ENCODE data around the gene ANK2. TPM values are rescaled to one million over a fixed set of nuclear protein-coding genes. Genes with fewer than 3 reads are reported as not detected.

ANK2 gene
- total RNA-seq, 1 donor from 2014 or later, result 77.8 TPM

DNA sequence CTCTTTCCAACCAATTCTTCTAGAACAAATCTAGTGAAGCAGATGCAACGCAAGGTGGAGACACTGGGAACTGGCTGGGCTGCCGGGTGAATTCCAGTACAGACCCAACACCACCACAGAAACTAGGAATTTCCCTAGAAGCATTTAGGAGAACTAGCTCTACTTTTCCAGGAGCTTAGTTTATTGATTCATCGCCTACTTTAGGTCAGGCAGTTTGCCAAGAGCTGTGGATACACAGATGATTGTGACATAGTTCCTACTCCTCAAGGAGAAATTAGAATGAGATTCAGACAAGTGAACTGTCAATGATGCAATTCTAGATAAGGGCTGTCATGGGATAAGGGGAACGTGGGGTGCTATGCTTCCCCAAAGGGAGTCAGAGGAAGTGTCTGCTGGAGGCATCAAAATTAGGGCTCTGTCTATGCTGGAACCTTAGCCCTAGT, 362.1 kb downstream of the ANK2 start:
- Histone ChIP-seq H3K4me2 (ENCODE audit: low read length) (peak overlapping the region; percentile 12), H3K36me3 (ENCODE audit: insufficient read depth, low read length) (no peaks in the 10 kb centered on the region), H2AFZ (ENCODE audit: low read depth, low read length) (no peak overlapping the region), H3K4me3 (ENCODE audit: insufficient read depth, low read depth, low read length) (no peak overlapping the region), H3K79me2 (ENCODE audit: insufficient read depth, low read length) (no peaks in the 10 kb centered on the region), H3K27me3 (ENCODE audit: insufficient read depth, low read length) (no peaks in the 10 kb centered on the region), H3K27ac (ENCODE audit: low read depth, low read length) (no peak overlapping the region), H4K20me1 (ENCODE audit: insufficient read depth, low read length) (no peaks in the 10 kb centered on the region), H3K9ac (ENCODE audit: low read length) (no peak overlapping the region), H3K4me1 (ENCODE audit: insufficient read depth, low read length) (no peaks in the 10 kb centered on the region), H3K9me3 (ENCODE audit: insufficient read depth, low read depth, low read length) (no peaks in the 10 kb centered on the region)
- H3K4me1 Mint-ChIP-seq (ENCODE audit: low read depth, unreplicated experiment), result peaks cover 11% of the 10 kb centered on the region
- peak; percentile 49 for FAIRE-seq
- H3K36me3 Mint-ChIP-seq (ENCODE audit: low read depth, unreplicated experiment), result peaks cover 2% of the 10 kb centered on the region
- DNase-seq (ENCODE audit: low read depth), result peak; percentile 96
- peak overlapping the region; percentile 59 for H3K27ac Mint-ChIP-seq (ENCODE audit: unreplicated experiment)
- TF ChIP-seq, protein P1, sequence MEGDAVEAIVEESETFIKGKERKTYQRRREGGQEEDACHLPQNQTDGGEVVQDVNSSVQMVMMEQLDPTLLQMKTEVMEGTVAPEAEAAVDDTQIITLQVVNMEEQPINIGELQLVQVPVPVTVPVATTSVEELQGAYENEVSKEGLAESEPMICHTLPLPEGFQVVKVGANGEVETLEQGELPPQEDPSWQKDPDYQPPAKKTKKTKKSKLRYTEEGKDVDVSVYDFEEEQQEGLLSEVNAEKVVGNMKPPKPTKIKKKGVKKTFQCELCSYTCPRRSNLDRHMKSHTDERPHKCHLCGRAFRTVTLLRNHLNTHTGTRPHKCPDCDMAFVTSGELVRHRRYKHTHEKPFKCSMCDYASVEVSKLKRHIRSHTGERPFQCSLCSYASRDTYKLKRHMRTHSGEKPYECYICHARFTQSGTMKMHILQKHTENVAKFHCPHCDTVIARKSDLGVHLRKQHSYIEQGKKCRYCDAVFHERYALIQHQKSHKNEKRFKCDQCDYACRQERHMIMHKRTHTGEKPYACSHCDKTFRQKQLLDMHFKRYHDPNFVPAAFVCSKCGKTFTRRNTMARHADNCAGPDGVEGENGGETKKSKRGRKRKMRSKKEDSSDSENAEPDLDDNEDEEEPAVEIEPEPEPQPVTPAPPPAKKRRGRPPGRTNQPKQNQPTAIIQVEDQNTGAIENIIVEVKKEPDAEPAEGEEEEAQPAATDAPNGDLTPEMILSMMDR (IDR thresholded peaks at IDR 0.05; ENCODE audit: insufficient read depth, low read depth, low read length), result no peak
- TF ChIP-seq EZH2 (IDR thresholded peaks at IDR 0.05; ENCODE audit: insufficient read depth, low read length), result no peak
- peaks cover 2% of the 10 kb centered on the region for H3K27me3 Mint-ChIP-seq (ENCODE audit: low read depth, unreplicated experiment)
- no peaks in the 10 kb centered on the region for H3K9me3 Mint-ChIP-seq (ENCODE audit: unreplicated experiment)
- no peak overlapping the region for H3K4me3 Mint-ChIP-seq (ENCODE audit: unreplicated experiment)

DNA sequence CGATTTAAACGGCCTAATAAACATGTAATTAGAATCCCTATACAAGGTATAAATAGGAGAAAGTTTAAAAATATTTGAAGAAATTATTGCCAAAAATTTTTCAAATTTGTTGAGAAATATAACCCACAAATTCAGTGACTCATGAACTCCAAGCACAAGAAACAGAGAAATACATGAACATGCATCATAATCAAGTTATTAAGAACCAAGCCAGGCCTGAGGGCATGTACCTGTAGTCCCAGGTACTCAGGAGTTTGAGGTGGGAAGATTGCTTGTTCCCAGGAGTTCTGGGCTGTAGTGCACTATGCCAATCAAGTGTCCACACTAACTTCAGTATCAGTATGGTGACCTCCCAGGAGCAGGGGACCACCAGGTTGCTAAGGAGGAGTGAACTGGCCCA, 370.2 kb downstream of the ANK2 start:
- H3K9ac ChIP-seq (ENCODE audit: low read length), result no peak overlapping the region
- no peaks in the 10 kb centered on the region for H3K4me1 Mint-ChIP-seq (ENCODE audit: low read depth, unreplicated experiment)
- H3K27ac Mint-ChIP-seq (ENCODE audit: unreplicated experiment), result no peak overlapping the region
- H3K36me3 ChIP-seq (ENCODE audit: insufficient read depth, low read length), result no peaks in the 10 kb centered on the region
- no peak overlapping the region for H3K4me3 Mint-ChIP-seq (ENCODE audit: unreplicated experiment)
- no peak overlapping the region for H2AFZ ChIP-seq (ENCODE audit: low read depth, low read length)
- peaks cover 9% of the 10 kb centered on the region for H3K9me3 Mint-ChIP-seq (ENCODE audit: unreplicated experiment)
- no peak for TF ChIP-seq EZH2 (IDR thresholded peaks at IDR 0.05; ENCODE audit: insufficient read depth, low read length)
- TF ChIP-seq, protein P1 (IDR thresholded peaks at IDR 0.05; ENCODE audit: insufficient read depth, low read depth, low read length), result no peak
- no peak overlapping the region for H3K4me3 ChIP-seq (ENCODE audit: insufficient read depth, low read depth, low read length)
- H3K27ac ChIP-seq (ENCODE audit: low read depth, low read length), result no peak overlapping the region
- H3K36me3 Mint-ChIP-seq (ENCODE audit: low read depth, unreplicated experiment), result peaks cover 5% of the 10 kb centered on the region
- no peaks in the 10 kb centered on the region for H3K4me1 ChIP-seq (ENCODE audit: insufficient read depth, low read length)
- FAIRE-seq (no peak), DNase-seq (ENCODE audit: low read depth) (no peak)
- H3K9me3 ChIP-seq (ENCODE audit: insufficient read depth, low read depth, low read length), result peaks cover 3% of the 10 kb centered on the region
- H4K20me1 ChIP-seq (ENCODE audit: insufficient read depth, low read length), result no peaks in the 10 kb centered on the region
- H3K4me2 ChIP-seq (ENCODE audit: low read length), result no peak overlapping the region
- H3K79me2 ChIP-seq (ENCODE audit: insufficient read depth, low read length), result no peaks in the 10 kb centered on the region
- no peaks in the 10 kb centered on the region for H3K27me3 ChIP-seq (ENCODE audit: insufficient read depth, low read length)
- no peaks in the 10 kb centered on the region for H3K27me3 Mint-ChIP-seq (ENCODE audit: low read depth, unreplicated experiment)

- no peak overlapping the region for H3K9ac ChIP-seq (ENCODE audit: low read length)
- H3K79me2 ChIP-seq (ENCODE audit: insufficient read depth, low read length), result no peaks in the 10 kb centered on the region
- Mint-ChIP-seq H3K27ac (ENCODE audit: unreplicated experiment) (no peak overlapping the region), H3K36me3 (ENCODE audit: low read depth, unreplicated experiment) (peaks cover 5% of the 10 kb centered on the region), H3K27me3 (ENCODE audit: low read depth, unreplicated experiment) (no peaks in the 10 kb centered on the region), H3K4me3 (ENCODE audit: unreplicated experiment) (no peak overlapping the region), H3K9me3 (ENCODE audit: unreplicated experiment) (peaks cover 13% of the 10 kb centered on the region), H3K4me1 (ENCODE audit: low read depth, unreplicated experiment) (no peaks in the 10 kb centered on the region)
- no peaks in the 10 kb centered on the region for H3K27me3 ChIP-seq (ENCODE audit: insufficient read depth, low read length)
- no peak overlapping the region for H3K4me3 ChIP-seq (ENCODE audit: insufficient read depth, low read depth, low read length)
- H3K4me1 ChIP-seq (ENCODE audit: insufficient read depth, low read length), result no peaks in the 10 kb centered on the region
- no peak overlapping the region for H3K4me2 ChIP-seq (ENCODE audit: low read length)
- H3K27ac ChIP-seq (ENCODE audit: low read depth, low read length), result no peak overlapping the region
- H3K9me3 ChIP-seq (ENCODE audit: insufficient read depth, low read depth, low read length), result peaks cover 3% of the 10 kb centered on the region
- TF ChIP-seq, protein P1 (IDR thresholded peaks at IDR 0.05; ENCODE audit: insufficient read depth, low read depth, low read length), result no peak
- FAIRE-seq, result no peak
- no peak for DNase-seq (ENCODE audit: low read depth)
- no peak overlapping the region for H2AFZ ChIP-seq (ENCODE audit: low read depth, low read length)
- H4K20me1 ChIP-seq (ENCODE audit: insufficient read depth, low read length), result no peaks in the 10 kb centered on the region
- no peaks in the 10 kb centered on the region for H3K36me3 ChIP-seq (ENCODE audit: insufficient read depth, low read length)
Measured at GRCh38 chr4:113420938-113421337, 371.5 kb downstream of the ANK2 start.

All from astrocyte (in vitro differentiated cells and primary cell).